NCI-H2107 treated with DMSO at 0.1 percent for 48 hours (cell line): ENCODE data around the gene RAB6A.
"Not testable (repeated sequence)": the region's sequence is repeated elsewhere in the genome, so short reads cannot be mapped to it uniquely, and the experiment has no call there.

Source experiments
- DNase-seq: peaks from one replicate; lab custom pipeline; 2025; ENCODE audit not compliant: unreplicated experiment; lab: John Stamatoyannopoulos, UW

The RAB6A gene

GRCh38 chr11:73729594-73730206 is 31.2 kb downstream of the RAB6A start:
- DNase-seq = peak; percentile 8

DNA sequence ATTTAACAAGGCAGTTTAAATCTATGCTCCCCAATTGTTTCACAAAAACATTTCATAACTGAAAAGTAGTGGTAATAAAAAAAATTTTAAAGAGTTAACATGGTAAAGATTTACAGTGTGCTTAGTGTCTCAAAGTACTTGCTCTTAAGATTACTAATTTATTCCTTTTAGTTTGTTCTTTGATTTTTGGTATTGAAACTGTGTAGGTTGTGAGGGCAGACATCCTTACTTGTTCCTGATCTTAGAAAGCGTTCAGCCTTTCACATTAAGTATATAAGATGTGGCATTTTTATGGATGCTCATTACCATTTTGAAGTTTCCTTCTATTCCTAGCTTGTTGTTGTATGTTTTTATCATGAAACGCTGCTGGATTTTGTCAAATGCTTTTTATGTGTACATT is 32.9 kb downstream of the RAB6A start:
- no peak for DNase-seq

DNA sequence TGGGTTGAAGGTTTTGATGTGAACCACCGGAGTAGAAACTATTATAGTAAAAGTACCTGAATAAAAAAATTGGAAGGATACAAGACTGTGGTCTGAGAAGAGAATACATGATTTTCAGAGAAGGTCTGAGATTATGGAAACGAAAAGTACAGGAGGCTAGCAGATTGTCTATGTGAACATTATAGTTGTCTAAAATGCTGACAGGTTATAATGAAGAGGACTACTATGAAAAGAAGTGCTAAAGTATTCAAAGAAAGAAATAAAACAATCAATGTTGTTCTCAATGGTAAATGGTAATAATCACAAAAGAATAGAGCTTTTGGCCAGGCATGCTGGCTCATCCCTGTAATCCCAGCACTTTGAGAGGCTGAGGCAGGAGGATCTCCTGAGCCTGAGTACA is 34.0 kb downstream of the RAB6A start:
- DNase-seq = no peak

DNA sequence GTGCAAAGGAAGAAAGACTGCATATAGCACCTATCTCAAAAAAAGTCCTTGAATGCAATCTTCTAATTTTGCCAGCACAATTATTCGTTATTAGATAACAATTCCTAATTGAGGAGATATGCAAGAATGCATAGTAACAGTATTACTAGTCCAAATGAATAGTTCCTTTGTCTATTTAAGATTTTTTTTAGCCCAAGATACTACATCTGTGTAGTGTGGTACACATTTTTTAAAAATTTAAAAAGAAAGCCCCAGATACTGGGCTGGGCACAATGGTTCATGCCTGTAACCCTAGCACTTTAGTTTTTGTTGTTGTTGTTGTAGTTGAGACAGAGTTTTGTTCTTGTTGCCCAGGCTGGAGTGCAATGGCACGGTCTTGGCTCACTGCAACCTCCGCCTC is 43.7 kb downstream of the RAB6A start:
- no peak for DNase-seq

DNA sequence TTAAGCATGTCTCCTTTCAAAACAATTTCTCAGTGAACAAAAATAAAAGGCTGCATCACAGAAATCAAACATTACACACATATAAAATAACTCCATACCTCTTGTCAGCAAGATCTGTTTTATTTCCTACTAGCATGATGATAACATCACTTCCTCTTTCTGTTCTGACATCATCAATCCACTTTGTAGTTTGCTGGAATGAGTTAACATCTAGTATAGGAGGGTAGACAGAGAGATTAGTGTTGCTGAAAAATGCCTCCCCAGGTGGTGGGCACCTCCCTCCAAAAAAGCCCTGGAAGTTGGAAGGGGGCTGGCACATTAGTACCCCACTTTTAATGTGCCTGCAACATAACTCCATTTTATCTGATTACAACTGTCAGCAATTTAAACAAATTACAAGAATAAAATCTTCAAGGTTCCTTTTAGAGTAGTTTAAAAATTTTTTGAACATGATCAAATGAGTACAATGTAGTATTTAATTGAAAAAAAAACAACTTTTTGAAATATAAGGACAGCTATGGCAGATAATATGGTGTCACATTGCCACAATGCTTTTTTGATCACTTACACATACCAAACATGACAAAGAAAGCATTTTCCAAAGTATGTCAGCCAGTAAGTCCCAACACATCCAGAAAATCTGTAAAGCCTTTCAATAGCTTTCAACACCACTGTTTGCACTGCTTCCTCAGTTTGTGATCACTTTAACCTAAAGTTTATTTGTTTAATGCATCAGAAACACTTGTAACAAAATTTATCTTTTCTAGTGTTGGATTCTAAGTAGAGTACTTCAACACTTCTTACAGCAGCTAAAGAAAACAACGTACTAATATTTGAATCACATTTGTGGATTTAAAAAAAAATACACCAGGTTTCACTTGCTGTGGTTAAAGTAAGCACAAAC is 44.5 kb downstream of the RAB6A start:
- DNase-seq = no peak

GRCh38 chr11:73715541-73715940 is 45.3 kb downstream of the RAB6A start:
- DNase-seq = no peak

DNA sequence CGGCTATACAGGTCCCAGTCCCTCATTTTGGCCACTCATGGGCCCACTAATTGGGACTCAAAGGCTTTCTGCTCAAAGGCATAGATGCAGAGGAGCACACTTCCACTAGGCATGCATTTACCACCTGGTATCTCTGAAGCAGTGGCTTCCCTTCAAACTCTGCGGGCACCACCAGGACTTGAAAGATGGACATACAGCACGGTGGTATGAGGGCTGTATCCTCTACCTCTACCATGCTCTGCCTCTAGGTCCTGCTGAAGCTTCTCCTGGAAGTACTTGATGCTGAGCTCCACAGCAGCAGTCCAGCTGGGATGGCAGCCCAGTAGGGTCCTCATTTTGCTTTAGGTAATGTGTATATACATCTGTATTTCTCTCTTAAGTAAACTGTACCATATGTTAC is 49.9 kb downstream of the RAB6A start:
- DNase-seq = no peak

DNA sequence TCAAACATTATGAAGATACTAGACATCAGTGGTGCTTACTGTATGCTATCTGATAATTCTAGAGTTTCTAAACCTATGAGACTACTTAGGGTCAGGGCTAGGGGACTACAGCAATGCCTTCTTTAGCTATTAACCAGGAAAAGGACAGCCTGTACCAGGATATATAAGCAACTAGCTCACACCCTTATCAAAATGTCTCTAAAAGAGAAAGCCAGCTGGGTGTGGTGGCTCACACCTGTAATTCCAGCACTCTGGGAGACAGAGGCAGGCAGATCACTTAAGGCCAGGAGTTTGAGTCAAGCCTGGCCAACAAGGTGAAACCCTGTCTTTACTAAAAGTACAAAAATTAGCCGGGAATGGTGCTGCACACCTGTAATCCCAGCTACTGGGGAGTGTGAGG is 55.8 kb downstream of the RAB6A start:
- no peak for DNase-seq

DNA sequence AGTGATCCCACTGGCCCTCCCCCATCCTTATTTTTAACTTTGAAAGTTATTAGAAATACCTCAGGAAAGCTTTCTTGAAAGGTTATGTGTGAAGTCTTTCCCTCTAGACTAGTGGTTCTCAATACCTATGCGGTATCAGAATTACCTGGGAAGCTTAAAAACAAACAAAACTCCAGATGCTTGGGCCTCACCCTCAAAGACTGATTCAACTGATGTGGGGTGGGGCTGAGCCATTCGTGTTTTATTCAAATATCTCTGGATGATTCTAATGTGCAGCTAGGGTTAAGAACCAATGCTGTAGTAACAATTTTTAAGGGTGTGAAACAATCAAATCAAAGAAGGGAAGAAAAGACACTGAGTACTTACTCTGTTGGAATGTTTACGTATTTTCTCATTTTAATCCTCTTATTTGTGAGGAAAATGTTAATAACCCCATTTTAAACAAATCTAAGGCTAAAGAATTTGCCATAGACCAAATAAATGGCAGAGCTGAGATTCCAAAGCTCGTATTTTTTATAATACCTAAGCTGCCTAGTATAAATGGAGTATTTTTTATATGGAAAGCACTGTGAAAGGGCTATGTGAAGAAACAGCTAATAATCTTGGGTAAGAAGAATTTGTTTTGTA is 66.9 kb downstream of the RAB6A start:
- no peak for DNase-seq

- no peak for DNase-seq
Measured at GRCh38 chr11:73680687-73681086, 80.2 kb downstream of the RAB6A start.

DNA sequence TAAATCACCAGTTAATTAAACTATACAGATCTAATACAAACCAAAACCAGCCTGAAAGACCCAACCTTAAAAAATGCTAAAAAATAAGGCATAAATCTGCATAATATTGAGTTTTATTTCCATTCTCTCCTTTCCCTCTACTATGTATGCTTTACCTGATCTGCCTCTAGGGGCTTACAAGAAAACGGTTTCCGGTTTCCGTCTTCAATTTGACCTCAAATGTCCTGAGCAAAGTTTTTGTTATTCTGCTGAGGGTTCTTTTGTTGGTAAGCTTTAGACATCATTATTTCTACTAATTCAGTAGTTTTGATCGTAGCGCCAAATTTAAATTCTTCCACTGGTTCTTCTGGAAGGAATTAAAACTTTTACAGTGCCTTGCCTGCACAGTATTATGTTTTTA is 84.3 kb downstream of the RAB6A start:
- DNase-seq = not testable (repeated sequence)

- no peak for DNase-seq
Measured at GRCh38 chr11:73671701-73672100, 89.2 kb downstream of the RAB6A start.

DNA sequence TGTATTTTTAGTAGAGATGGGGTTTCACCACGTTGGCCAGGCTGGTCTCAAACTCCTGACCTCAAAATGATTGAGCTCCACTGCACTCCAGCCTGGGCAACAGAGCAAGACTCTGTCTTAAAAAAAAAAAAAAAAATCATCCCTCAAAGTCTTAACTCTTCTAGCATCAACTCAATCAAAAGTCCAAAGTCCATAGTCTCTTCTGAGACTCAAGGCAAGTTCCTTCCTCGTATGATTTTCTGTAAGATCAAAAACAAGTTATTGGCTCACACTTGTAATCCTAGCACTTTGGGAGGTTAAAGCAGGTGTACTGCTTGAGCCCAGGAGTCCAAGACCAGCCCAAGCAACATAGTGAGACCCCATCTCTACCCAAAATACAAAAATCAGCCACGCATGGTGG is 90.1 kb downstream of the RAB6A start:
- no peak for DNase-seq

- no peak for DNase-seq
Measured at GRCh38 chr11:73667891-73668290, 93.0 kb downstream of the RAB6A start.

- DNase-seq = no peak
Measured at GRCh38 chr11:73664877-73665276, 96.0 kb downstream of the RAB6A start.

- DNase-seq = no peak
Measured at GRCh38 chr11:73663604-73664495, 97.0 kb downstream of the RAB6A start.

- no peak for DNase-seq
Measured at GRCh38 chr11:73662445-73663157, 98.3 kb downstream of the RAB6A start.

DNA sequence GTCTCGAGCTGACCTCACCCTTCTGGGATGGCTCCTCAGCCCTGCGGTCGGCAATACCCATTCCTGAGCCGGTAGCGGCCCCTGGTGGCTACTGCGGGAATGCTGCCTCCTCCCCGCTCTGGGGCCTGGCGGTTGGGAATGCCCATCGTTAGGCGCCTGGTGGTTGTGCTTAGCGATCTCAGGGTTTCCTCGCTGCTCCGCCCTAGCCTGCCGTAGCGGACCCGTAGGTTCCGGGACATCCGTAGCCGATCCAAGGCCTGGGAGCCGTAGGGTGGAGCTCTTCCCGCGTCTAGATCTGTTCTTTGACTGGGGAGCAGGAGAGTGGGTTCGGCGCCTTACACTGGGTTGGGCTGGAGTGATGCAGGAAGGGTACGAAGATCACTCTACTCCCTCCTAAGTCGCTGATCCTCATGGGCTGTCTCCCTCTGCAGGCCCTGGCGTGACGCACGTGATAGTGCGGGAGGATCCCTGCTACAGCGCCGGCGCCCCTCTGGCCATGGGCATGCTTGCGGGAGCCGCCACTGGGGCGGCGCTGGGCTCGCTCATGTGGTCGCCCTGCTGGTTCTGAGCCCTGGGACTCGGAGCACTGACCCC is 99.7 kb downstream of the RAB6A start:
- peak; percentile 41 for DNase-seq

DNA sequence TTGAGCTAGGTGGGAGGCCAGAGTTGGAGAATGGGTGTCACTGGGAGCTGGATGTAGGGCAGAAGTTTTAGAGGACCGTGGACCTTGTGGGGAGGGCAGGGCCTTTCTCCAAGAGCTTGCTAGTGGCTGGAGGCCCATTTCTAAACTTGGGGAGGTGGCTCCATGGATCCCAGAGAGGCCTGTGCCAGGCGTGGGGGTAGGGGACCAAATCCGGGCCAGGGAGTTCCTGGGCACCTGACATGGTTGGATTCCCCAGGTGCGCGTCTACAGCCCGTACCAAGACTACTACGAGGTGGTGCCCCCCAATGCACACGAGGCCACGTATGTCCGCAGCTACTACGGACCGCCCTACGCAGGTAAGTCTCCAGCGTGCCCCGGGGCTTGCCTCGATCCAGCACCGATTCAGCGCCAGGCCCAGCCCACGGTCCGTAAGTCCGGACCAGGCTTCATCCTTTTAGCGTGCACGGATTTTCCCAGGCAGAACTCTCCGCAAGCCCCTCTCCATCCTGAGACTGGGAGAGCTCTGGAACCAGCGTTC is 100.3 kb downstream of the RAB6A start:
- DNase-seq = no peak

DNA sequence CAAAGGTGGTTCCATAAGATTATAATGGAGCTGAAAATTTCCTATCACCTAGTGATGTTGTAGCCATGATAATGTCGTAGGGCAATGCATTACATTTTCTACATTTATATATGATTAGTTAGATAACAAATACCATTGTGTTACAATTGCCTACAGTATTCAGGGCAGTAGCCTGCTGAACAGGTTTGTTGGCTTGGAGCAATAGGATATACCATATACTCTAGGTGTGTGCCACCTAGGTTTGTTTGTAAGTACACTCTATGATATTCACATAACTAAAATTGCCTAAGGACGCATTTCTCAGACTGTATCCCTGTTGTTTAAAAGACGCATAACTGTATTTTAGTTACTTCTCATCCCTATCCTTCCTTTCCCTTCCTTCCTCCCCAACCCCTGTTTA is 100.9 kb downstream of the RAB6A start:
- no peak for DNase-seq
